ENCODE results near the gene GRAMD1A.

Gene GRAMD1A

GRCh38 chr19:35044317-35045117 lies 44.4 kb downstream of the GRAMD1A start:
- peaks cover 19% of the 10 kb centered on the region for H3K4me1 ChIP-seq (ENCODE audit: control insufficient read depth, low read length)
- H3K4me2 ChIP-seq (ENCODE audit: low read length), result no peak overlapping the region
- peaks cover 31% of the 10 kb centered on the region for H3K27me3 ChIP-seq (ENCODE audit: control insufficient read depth, low read length)
- H3K9me2 ChIP-seq (replicated peaks; ENCODE audit: control insufficient read depth, low read length), result no peaks in the 10 kb centered on the region
- H3K79me2 ChIP-seq (ENCODE audit: control insufficient read depth, low read length), result no peaks in the 10 kb centered on the region
- no peak for TF ChIP-seq EZH2phosphoT487 (IDR thresholded peaks at IDR 0.05; ENCODE audit: borderline replicate concordance, low read length)
- TF ChIP-seq, protein P1, sequence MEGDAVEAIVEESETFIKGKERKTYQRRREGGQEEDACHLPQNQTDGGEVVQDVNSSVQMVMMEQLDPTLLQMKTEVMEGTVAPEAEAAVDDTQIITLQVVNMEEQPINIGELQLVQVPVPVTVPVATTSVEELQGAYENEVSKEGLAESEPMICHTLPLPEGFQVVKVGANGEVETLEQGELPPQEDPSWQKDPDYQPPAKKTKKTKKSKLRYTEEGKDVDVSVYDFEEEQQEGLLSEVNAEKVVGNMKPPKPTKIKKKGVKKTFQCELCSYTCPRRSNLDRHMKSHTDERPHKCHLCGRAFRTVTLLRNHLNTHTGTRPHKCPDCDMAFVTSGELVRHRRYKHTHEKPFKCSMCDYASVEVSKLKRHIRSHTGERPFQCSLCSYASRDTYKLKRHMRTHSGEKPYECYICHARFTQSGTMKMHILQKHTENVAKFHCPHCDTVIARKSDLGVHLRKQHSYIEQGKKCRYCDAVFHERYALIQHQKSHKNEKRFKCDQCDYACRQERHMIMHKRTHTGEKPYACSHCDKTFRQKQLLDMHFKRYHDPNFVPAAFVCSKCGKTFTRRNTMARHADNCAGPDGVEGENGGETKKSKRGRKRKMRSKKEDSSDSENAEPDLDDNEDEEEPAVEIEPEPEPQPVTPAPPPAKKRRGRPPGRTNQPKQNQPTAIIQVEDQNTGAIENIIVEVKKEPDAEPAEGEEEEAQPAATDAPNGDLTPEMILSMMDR (IDR thresholded peaks at IDR 0.05; ENCODE audit: low read depth, low read length, poor library complexity, severe bottlenecking), result peak; percentile 99
- H3K27ac ChIP-seq (ENCODE audit: low read depth, low read length), result no peak overlapping the region
- H3K4me3 ChIP-seq (ENCODE audit: low read length), result no peak overlapping the region
- no peaks in the 10 kb centered on the region for H3K9me3 ChIP-seq (ENCODE audit: control insufficient read depth, insufficient read depth, low read length)
- no peaks in the 10 kb centered on the region for H3K36me3 ChIP-seq (ENCODE audit: control insufficient read depth, low read length)
- H4K20me1 ChIP-seq (ENCODE audit: control insufficient read depth, insufficient read depth, low read depth, low read length), result no peaks in the 10 kb centered on the region
- no peaks in the 10 kb centered on the region for H3F3A ChIP-seq (ENCODE audit: control insufficient read depth, insufficient read depth)

GRCh38 chr19:35045667-35046300 lies 45.7 kb downstream of the GRAMD1A start:
- H3K27ac ChIP-seq (ENCODE audit: low read depth, low read length), result no peak overlapping the region
- no peaks in the 10 kb centered on the region for H4K20me1 ChIP-seq (ENCODE audit: control insufficient read depth, insufficient read depth, low read depth, low read length)
- H3K9me3 ChIP-seq (ENCODE audit: control insufficient read depth, insufficient read depth, low read length), result no peaks in the 10 kb centered on the region
- peaks cover 18% of the 10 kb centered on the region for H3K27me3 ChIP-seq (ENCODE audit: control insufficient read depth, low read length)
- no peaks in the 10 kb centered on the region for H3F3A ChIP-seq (ENCODE audit: control insufficient read depth, insufficient read depth)
- no peak overlapping the region for H3K4me3 ChIP-seq (ENCODE audit: low read length)
- TF ChIP-seq, protein P1 (IDR thresholded peaks at IDR 0.05; ENCODE audit: low read depth, low read length, poor library complexity, severe bottlenecking), result peak; percentile 69
- TF ChIP-seq EZH2phosphoT487 (IDR thresholded peaks at IDR 0.05; ENCODE audit: borderline replicate concordance, low read length), result no peak
- H3K4me1 ChIP-seq (ENCODE audit: control insufficient read depth, low read length), result peaks cover 8% of the 10 kb centered on the region
- no peaks in the 10 kb centered on the region for H3K79me2 ChIP-seq (ENCODE audit: control insufficient read depth, low read length)
- H3K4me2 ChIP-seq (ENCODE audit: low read length), result no peak overlapping the region
- no peaks in the 10 kb centered on the region for H3K9me2 ChIP-seq (replicated peaks; ENCODE audit: control insufficient read depth, low read length)
- no peaks in the 10 kb centered on the region for H3K36me3 ChIP-seq (ENCODE audit: control insufficient read depth, low read length)

DNA sequence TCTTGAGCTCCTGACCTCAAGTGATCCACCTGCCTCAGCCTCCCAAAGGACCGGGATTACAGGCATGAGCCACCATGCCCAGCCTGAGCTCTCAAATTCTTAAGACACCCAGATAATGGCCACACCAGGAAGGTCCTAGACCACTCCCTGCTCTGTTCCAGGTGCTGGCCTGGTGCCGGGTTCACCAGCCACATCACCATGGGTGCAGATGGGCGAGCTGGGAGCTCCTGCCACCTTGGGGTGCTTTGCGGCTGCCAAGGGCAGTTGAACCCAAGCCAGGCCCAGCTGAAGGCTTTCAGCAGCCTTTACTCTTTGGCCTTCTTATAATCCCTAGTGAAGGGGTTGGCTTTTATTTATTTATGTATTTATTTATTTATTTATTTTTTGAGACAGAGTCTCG lies 46.3 kb downstream of the GRAMD1A start:
- no peaks in the 10 kb centered on the region for H3F3A ChIP-seq (ENCODE audit: control insufficient read depth, insufficient read depth)
- H3K27ac ChIP-seq (ENCODE audit: low read depth, low read length), result no peak overlapping the region
- peaks cover 8% of the 10 kb centered on the region for H3K4me1 ChIP-seq (ENCODE audit: control insufficient read depth, low read length)
- H3K9me3 ChIP-seq (ENCODE audit: control insufficient read depth, insufficient read depth, low read length), result no peaks in the 10 kb centered on the region
- TF ChIP-seq, protein P1 (IDR thresholded peaks at IDR 0.05; ENCODE audit: low read depth, low read length, poor library complexity, severe bottlenecking), result no peak
- no peak for TF ChIP-seq EZH2phosphoT487 (IDR thresholded peaks at IDR 0.05; ENCODE audit: borderline replicate concordance, low read length)
- H4K20me1 ChIP-seq (ENCODE audit: control insufficient read depth, insufficient read depth, low read depth, low read length), result no peaks in the 10 kb centered on the region
- H3K4me2 ChIP-seq (ENCODE audit: low read length), result no peak overlapping the region
- no peaks in the 10 kb centered on the region for H3K79me2 ChIP-seq (ENCODE audit: control insufficient read depth, low read length)
- no peaks in the 10 kb centered on the region for H3K36me3 ChIP-seq (ENCODE audit: control insufficient read depth, low read length)
- H3K27me3 ChIP-seq (ENCODE audit: control insufficient read depth, low read length), result peaks cover 11% of the 10 kb centered on the region
- no peaks in the 10 kb centered on the region for H3K9me2 ChIP-seq (replicated peaks; ENCODE audit: control insufficient read depth, low read length)
- no peak overlapping the region for H3K4me3 ChIP-seq (ENCODE audit: low read length)
